GM21447 (cell line): ENCODE data around the gene SLC37A3.
"Not testable (repeated sequence)": the region's sequence is repeated elsewhere in the genome, so short reads cannot be mapped to it uniquely, and the experiment has no call there.

Experiments
- ATAC-seq: cut with Tn5 transposase; IDR thresholded peaks from one replicate; pipeline ENCODE4 v1.9.1; 2021; ENCODE audit not compliant: unreplicated experiment

Gene SLC37A3

DNA sequence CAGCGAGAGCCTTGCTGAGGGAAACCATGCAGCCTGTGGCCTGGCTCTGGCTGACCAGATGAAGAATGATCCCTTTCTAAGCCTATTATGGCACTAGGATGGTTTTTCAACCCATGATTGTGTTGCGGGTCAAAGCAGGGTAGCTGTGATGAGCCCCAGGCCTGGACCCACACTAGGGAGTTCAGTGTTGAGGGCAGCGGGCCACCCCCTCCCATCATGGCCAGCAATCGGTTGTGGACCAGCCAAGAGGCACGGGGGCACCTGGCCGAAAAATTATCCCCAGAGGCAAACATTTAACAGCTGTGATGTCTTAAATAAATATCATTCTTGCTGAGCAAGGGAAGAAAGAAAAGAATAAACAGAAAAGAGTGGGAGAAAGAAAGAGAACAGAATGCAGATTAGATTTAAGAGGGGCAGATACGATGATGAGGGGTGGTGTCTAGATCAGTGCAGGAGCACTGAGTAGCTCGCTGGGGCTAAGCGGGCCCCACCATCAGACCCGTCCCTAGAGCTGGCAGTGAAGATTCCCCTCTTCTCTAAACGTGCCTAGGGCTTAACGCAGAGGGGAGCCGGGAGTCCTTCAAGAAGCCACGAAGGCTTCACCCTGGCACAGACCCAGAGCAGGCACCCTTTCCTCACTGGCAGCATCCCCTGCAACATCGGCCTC is 82.7 kb downstream of the SLC37A3 start:
- no peak for ATAC-seq

DNA sequence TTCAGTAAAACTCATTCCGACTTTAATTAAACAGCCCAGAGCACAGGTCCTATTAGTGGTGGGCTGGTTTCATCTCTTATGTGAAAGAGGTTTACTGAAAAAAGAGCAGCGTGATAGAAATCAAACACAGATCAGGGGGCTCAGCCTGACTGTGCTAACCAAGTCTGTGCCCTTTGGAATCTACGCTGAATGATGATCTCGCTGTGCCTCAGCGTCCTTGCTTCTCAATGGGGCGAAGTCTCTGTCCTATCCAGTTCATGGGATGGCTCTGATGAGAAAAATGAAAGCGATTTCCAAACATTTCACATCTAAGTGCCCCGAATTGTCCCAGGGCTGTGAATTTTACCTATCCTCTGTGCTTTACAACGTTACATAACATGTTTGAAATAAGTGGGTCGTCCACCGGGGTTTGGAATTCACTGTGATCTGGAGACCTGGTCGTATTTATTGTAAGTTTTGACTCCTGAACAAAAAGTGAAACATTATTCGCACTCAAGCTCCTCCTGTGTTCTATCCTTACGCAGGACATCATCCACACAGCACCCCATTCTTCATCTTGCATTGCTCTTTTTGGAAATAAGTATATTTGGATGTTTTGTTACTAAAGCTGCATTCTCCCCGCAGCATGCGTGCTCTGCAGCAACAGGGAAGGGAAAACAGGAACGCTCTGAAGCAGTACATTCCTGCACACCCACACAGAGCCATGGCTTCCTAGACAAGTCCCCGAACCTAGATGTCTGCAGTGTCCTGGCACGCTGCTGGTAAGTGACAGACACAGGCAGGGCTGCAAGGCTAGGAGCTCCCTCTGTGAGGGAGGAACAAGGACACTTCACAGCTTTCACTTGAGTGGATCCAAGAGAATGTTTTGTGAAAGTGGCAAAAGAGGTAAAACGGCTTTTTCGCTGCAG is 83.5 kb downstream of the SLC37A3 start:
- no peak for ATAC-seq

GRCh38 chr7:140312141-140312846 is 86.0 kb downstream of the SLC37A3 start:
- ATAC-seq, result no peak

- ATAC-seq, result not testable (repeated sequence)
Observed at GRCh38 chr7:140311128-140311527, 87.2 kb downstream of the SLC37A3 start.

GRCh38 chr7:140310337-140311002 is 87.9 kb downstream of the SLC37A3 start:
- no peak for ATAC-seq

- ATAC-seq, result no peak
Observed at GRCh38 chr7:140308060-140308459, 90.3 kb downstream of the SLC37A3 start.

GRCh38 chr7:140304191-140304799 is 94.0 kb downstream of the SLC37A3 start:
- no peak for ATAC-seq

GRCh38 chr7:140300243-140301136 is 97.8 kb downstream of the SLC37A3 start:
- ATAC-seq, result no peak

- no peak for ATAC-seq
Observed at GRCh38 chr7:140298213-140298612, 100.1 kb downstream of the SLC37A3 start.

DNA sequence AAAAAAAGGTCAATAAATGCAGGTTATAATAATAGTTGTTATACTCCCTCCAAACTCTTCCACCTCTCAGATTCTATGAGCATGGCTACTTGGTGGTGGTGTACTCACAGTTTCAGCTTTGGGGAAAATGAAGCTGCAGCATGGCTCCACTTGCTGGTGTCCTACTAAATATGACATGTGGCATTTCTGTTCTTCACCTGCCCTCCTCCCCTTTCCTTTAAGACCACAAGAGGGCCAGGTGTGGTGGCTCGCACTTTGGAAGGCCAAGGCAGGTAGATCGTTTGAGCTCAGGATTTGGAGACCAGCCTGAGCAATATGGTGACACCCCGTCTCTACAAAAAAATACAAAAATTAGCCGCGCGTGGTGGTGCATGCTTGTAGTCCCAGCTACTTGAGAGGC is 101.1 kb downstream of the SLC37A3 start:
- ATAC-seq, result no peak

GRCh38 chr7:140295224-140295738 is 103.0 kb downstream of the SLC37A3 start:
- no peak for ATAC-seq

- no peak for ATAC-seq
Observed at GRCh38 chr7:140294454-140294853, 103.9 kb downstream of the SLC37A3 start.

- ATAC-seq, result no peak
Observed at GRCh38 chr7:140292438-140292837, 105.9 kb downstream of the SLC37A3 start.

DNA sequence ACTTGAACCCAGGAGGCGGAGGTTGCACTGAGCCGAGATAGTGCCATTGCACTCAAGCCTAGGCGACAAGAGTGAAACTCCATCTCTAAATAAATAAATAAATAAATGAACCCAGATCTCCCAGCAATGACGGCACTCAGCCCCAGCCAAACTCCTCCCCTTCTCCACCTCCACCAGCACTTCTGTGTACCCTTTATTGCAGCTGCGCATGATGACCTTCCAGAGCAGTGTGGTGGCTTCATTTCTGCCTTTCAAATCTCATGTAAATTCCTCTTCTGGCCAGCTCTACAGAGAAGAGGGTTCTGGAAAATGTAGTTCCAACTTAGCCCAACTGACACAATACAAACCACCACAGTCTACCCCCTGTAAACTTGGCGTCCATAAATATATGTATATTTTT is 108.5 kb downstream of the SLC37A3 start:
- ATAC-seq, result no peak

DNA sequence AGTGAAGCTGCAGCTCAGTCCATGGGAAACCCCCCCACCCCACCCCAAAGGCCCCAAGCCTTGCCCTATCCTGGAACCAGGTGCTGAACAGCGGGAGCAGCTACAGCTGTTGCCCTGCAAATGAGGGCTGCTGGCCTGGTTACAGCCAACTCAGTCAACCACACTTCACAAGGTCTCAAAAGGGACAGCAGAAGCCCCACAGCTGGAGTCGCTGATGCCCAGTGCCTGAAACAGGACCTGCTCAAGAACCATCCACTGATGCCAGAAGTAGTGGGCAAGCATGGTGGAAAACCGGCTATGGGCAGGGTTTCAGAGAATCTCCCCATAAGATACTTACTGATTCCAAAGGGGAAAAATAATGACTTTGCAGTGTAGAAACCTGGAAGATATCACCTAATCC is 110.3 kb downstream of the SLC37A3 start:
- no peak for ATAC-seq

- no peak for ATAC-seq
Observed at GRCh38 chr7:140285938-140286337, 112.4 kb downstream of the SLC37A3 start.

DNA sequence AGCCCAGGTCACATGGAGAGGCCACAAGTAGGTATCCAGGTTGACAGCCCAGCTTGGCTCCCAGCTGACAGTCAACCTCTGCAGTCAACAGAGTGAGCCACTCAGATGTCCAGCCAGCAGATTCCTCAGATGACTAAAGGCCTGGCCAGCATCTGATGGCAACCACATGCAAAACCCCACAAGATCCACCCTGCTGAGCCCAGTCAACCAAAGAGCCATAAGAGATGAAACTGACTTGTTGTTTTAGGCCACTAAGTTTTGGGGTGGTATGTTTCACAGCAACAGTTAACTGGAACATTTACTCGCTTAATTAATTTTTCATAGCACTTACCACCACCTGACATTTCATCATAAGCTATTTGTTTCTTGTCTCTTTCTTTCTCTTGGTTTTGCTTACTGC is 114.3 kb downstream of the SLC37A3 start:
- no peak for ATAC-seq
